NCI-H82 (cell line): ENCODE measurements around the gene ROBO1.

Experiments used
- DNase-seq: peaks from one replicate; lab custom pipeline; 2025; lab: John Stamatoyannopoulos, UW

Gene ROBO1

DNA sequence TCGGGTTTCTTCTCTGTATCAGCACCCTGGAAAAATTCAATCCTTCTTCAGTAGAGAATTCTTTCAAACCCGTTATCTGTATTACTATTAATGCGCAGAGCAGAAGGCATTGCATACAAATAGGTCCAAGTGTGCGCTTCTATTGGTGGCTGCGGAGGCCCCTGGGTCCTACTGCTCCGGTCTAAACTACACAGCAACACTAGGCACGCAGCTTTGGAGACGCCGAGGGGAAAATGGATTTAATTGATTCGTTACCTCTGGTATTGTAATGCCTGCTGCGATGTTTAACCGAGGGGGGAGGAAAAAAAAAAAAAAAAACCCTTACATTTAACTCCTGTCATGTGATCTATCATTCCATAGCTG is at the start of gene ROBO1:
Gene ROBO1, minus strand, starts transcription at position 94 of the 363 bp plus-strand sequence.
- no peak for DNase-seq

DNA sequence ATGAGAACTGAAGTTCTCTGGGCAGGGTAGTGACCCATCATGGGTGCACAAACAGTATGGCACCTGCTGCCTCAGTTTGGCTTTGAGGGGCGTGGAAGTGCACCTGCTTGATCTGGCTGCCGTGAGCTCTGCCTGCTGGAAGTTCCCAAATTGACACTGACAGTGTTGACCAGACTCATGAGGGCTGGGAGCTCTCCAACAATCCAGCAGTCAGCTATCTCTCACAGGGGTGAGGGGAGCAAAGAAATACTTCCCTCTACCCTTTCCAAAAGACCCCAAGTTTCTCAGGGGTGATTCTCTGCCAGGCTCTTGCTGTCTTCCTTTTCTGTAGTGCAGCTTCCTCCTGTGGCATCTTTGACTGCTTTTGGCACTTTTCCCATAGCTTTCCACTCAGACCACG is 49.4 kb upstream of the ROBO1 start:
- no peak for DNase-seq

DNA sequence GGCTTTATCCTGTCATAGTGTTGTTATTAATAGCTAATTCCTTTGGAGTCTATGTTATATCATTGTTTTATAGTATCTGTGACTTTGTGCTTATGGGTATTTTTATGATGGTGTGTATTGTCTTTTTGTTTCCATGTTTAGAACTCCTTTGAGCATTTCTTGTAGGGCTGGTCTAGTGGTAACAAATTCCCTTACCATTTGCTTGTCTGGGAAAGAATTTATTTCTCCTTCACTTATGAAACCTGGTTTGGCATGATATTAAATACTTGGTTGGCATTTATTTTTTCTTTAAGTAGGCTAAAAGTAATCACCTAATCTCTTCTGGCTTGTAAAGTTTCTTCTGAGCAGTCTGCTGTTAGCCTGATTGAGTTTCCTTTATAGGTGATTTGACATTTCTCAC is 47.7 kb upstream of the ROBO1 start:
- DNase-seq, result no peak

DNA sequence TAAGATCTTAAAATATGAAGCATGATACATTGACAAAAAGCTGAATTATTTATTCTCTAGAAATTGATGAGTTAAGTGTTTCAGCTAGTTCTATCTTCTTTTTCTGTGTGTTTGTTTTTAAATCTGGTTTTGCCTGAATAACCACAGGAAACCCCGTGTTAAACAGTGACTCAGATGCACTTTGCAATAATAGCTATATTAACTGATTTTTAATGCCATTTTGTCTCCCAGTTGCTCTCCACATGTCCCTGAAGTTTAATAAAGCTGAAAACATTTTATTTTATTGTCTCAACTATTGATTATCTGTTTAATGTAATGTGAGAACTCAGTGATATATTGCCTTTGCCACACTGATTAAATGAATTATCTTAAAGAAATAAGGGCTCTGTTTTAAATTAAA is 42.8 kb upstream of the ROBO1 start:
- no peak for DNase-seq

DNA sequence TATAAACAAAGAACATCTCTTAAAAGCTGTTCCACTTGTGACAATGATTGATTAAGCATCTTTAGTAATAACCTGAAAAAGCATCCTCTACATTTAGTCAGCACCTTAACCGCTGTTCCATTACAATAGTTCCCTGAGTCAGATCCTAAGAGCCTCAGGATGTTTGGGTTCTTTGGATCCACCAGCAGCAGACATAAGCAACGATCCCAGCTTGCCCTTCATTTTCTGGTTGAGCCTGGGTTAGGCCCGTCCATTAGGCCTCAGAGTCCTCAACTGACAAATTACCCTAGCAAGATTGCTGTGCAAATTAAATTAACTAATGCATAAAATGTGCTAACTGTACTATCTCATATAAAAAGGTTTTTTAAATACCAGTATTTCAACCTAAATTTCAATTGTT is 42.3 kb upstream of the ROBO1 start:
- no peak for DNase-seq

DNA sequence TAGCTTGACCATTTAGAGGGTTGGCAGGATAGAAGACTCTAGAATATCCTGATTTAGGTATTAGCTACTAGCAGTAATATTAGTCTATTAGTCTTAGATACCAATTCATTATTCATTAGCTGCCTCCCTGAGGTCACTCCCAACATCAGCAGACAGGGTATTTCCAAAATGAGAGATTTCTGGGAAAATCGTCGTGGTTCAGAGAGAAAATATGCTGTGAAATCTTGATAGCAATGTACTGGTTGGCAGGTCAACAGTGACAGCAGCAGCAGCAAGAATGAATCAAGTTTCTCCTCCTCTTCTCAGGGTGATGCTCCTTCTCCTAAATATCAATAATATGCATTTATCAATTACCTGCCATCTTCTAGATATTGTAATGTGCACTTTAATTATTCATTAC is 41.3 kb upstream of the ROBO1 start:
- DNase-seq, result no peak

DNA sequence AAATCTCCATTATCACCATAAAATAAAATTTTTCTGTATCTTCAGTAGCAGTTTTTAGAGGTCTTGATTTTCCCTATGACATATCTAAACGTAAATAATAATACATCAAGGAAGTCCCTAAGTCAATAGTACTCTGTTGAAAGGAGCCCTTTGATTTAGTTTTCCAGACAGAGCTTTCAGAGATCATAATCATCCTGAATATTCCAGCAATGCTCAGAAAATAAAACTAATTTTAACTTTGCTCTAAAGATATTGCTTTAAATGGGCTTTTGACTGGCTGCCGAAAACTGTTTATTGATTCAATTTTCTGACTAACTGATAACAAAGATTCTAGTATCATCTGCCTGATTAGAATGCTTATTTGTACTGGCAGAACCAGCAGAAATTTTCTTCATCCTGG is 40.7 kb upstream of the ROBO1 start:
- no peak for DNase-seq

DNA sequence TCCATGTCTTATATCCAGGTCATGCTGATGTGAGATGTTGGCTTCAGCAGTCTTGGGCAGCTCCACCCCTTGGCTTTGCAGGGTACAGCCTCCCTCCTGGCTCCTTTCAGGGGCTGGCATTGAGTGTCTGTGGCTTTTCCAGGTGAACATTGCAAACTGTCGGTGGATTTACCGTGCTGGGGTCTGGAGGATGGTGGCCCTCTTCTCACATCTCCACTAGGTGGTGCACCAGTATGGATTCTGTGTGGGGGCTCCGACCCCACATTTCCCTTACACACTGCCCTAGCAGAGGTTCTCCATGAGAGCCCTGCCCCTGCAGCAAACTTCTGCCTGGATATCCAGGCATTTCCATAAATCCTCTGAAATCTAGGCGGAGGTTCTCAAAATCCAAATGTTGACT is 22.4 kb upstream of the ROBO1 start:
- peak; percentile 1 for DNase-seq

DNA sequence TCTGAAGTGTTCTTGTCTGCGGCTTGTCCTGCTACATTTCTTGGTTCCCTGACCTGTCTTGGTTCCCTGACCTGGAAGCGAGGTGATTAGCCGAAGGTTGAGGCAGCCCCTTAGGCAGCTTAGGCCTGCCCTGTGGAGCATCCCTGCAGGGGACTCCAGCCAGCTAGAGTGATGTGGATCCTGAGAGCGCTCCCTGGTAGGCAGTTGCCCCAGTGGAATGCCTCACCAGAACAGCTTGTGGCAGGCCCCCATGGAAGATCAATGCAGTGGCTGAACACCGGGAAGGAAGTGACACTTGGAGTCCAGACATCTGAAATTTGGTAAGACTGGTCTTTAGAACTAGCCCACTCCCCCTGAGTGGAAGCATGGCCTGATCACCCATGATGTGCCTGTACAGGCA is 5.5 kb upstream of the ROBO1 start:
- no peak for DNase-seq

DNA sequence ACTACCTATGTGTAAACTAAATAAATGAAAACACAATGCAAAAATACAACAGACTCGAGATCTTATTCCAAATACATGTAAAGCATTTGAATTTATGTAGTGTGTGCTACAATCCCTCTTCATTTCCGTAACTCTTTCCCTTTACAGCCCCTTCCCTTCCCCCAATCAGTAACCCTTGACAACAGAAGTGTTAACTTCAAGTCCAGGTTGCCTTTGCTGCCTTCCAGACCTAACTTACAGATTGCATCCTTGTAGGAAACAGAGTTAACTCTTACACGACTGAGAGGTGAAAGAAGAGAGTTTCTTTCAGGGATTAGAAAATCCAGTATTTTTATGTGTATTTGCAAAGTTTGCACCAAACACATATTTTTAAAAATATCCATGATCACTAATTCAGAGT is 1.4 kb upstream of the ROBO1 start:
- DNase-seq, result peak; percentile 0

DNA sequence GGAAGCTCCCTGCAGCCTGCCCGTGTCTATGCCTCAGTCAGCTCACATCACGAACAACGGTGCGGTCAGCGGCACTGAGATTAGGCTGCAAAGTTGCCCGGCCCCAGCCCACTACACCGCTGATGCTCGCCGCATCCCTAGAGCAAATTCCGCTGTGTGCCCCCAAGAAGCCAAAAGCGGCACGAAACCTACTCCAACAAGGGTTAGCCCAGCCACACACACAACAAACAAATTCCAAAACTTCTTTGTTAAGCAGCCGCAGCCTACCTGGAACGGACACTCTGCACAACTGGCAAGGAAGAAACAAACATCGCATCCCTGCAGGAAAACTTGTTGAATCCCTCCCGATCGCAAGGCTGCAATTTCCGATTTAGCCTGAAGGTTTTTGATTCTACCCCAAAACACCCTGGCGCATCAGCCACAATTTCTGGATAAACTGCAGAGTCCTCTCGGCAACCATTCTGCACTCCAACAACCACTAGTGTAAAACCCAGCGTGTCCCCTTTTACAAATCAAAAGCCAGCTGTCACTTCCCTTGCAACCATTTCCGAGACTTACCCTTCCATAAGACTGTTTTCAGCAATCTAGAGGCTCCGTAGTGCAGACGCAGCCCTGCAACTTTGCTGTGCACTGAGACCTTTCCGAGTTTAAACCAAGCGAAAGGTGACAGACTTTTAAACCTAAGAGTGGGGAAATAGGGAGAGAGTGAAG is 449 bp downstream of the ROBO1 start:
- no peak for DNase-seq

DNA sequence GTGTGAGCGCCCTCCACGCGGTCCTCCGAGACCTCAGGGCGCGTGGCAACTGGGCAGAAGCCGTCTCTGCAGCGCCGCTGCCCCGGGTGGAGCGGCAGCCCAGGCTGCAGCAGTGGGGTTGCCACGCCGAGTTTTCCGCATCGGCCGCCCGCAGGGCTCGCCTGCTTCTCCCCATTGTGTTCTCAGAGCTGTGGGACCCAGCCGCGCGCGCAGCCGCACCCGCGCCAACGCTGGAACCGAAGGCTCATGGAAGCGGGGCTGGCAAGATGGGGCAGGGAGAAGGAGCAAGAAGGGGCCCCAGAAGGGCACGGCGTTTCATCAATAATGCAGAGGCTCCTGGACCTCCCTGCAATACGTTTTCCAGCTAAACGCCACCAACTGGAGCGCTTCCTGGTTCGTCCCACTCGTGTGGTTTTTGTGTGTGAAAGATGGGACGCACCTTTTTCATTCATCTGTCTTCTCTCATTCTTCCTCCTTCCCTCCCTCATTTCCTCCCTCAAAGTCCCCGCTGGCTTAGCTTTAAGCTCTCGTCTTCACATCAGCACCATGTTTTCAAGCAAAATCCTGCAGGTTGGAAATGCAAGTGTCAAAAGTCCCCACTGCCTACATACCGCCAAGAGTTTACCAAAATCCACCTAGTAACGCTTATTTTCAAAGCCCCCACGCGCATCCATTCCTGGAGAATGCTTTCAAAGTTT is 1.2 kb downstream of the ROBO1 start:
- no peak for DNase-seq

DNA sequence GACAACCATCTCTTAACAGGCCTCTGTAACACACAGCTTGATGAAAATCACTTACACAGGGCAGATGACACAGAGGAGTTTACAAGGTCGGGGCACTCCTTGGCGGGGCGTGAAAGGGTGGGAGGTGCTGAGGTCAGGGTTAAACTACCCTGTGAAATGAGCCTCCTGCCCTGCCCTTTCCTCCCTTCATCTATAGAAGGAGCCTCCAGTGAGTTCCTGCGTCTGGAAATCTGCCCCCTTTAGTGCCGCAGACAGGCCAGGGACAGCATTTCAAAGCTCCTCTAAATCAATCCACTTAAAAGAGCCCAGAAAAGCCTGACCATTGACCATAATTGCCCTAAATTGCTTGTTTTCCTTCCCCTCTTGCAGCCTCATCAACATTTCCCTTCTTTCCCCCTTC is 1.9 kb downstream of the ROBO1 start:
- no peak for DNase-seq

DNA sequence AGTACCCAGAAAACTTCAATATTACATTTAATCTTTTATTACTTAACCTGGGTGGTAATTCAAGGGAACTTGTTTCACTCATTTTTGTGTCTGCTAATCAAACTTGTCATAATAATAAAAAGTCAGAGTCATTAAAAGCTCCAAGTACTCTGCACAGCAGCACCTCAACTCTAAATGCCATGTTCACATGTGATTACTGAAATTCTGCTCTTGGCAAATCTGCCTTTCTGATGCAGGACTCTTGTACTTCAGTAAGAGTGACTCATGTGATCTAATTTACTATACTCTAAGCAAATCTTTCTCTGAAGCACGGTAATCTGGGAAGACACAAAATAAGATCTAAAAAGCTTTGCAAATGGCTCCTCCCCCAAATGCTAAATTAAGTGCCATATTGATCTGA is 6.4 kb downstream of the ROBO1 start:
- peak; percentile 36 for DNase-seq

DNA sequence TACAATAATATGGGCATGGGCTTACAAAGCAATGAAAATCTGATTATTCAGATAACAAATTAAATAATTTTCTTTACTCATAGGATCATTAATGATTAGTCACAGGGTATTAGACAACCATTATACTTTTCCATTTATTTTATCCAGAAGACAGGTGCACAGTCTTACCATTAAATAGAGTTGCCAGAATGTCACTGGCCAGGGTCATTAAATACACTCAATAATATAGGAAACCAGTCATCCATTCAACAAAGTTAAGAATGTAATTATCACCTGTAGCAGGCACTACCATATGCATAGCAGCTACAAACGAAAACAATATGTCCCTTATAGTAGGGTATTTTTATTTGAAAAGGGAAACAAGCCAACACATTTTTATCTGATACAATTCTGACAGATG is 16.1 kb downstream of the ROBO1 start:
- DNase-seq, result no peak

DNA sequence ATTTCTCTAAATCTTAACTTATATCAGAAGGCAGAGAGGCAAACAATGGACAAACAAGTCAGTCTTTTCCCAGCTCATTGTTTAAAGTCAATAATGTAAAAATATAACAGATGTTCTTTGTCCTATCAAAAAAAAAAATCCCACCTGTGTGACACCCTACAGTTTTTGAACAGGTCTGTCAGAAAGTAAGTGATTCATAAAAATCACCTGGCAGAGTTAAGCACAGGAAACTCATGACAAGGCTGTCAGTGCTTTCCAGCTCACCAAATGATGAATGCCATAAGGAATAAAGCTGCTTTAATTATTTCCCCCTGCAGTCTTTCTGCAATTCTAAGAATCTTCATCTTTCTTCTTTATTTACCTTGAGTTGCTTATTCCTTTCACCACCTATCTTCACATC is 30.3 kb downstream of the ROBO1 start:
- no peak for DNase-seq

DNA sequence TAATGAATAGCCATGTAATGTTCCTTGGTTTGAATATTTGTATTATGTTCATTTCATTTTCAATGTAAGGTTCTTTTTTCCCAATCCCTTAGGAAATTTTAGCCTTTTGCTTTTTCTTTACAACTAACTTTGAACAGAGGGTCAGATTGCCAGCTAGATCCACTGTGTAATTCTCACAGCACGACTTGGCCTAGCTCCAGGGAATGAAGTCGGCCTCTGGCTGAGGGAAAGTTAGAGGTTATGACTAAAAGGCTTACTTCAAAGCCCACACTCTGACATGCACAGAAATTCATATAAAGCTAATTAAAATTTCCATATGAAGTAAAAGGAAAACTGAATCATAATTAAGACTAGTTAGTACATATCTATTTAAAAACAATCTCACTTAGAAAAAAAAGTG is 38.7 kb downstream of the ROBO1 start:
- peak; percentile 0 for DNase-seq

DNA sequence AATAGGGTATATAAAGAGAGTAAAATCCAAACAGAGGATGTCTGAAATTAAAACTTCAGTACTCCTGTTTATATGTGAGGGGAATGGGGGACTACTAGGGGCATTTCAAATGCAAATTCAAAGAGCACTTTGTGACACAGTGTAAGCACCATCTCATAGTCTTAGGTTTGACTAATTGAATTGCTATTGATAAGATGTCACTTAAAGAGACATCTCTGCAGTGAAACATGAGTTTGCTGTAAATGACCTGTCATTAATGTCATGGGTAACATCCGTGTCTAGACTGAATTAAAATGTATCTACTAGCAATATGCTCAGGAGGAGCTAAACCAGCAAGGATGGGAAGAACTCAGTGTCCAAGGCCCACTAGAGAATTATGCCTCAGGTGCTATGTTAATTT is 41.0 kb downstream of the ROBO1 start:
- no peak for DNase-seq

DNA sequence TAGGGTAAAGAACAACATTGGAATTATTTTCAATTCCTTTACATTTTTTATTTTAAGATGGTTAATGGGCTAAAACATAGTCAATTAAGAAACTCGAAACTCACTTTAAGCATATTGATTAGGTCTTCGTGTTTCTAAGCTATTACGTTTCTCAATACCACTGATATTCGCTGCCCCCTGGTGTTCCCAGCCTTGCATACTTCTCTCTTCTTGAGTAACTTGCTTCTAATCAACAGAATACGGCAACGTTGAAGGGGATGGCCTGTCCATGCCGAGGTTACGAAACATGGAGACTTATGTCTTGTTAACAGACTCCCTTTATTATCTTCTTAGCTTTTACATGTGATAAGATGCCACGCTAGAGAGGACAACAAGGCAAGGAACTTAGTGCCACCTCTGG is 43.6 kb downstream of the ROBO1 start:
- DNase-seq, result peak; percentile 18

DNA sequence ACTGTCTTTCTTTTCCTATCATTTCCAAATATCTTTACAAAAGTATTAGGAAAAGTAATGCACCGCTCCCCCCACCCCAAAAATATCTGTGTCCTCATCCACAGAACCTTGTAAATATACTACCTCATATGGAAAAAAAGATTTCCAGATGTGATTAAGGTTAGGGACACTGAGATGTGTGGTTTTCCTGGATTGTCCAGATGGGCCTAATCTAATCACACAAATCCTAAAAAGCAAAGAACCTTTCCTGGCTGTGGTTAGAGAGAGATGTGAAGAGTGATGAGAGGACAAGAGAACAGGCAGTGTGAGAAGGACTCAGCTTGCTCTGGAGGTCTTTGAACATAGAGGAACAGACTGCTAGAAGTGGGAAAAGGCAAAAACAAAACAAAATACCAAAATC is 77.7 kb downstream of the ROBO1 start:
- DNase-seq, result peak; percentile 45

DNA sequence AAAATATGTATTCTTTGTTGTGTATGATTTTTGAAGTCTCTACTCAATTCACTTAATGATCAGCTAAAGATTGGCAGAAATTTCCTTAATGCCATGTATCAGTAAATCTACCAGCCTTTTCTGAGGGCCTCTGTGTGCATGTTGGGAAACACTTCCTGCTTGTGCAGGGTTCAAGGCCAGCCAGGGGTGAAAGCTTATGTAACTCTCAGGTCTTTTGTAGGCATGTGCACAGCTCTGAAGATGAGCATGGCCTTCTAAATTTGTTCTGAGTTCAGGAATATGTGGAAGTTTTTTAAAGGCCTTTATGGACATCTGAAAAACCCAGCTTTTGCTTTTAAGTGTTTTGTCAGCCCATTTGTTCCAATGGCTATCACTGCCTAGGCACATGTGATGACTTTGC is 82.7 kb downstream of the ROBO1 start:
- no peak for DNase-seq

DNA sequence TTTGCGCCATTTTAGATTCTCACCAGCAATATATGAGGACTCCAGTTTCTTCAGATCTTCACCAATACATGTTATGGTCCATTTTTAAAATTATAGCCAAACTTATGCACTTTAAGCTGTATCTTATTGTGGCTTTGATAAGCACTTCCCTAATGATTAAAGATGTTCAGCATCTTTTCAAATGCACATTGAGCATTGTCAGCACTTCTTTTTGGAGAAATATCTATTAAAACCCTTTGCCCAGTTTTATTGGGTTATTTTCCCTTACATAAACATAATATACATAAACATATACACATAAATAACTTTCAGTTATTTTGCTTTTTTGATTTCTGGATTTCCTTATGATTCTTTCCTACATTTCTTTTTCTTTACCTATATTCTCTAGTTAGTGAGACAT is 83.8 kb downstream of the ROBO1 start:
- no peak for DNase-seq

DNA sequence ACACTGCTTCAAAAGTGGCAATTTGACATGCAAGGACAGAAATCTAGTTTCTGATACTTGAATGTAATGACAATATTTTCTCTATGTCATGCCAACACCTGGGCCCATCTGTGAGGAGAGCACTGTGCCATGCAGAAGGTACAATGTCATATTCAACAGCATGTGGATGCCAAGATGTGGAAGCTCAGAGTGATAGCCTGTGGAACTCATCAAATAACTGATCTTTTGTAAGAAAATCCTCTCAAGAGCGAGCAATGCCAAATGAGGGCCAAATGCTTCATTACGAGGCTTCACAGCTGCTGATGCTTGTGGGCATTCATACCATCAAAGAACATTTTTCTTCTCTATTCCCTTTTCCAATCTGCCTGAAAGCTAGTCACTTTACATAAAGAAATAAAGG is 95.1 kb downstream of the ROBO1 start:
- DNase-seq, result no peak

DNA sequence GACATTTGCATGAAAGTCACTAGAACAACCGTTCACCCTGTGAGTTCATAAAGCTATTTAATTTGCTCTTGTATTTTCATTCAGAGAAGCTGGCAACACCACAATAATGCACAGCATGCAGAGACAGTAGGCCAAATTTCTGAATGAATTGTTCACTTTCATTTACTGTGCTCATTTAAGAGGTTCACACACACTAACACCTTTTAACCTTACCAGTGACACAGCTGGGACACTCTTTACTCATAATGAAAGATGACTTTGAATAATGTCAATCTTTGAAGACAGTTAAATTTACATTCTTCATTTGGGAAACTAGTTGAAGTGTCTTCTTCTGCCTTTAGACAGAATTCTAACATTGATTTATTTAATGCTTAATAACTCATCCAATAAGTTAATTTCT is 95.7 kb downstream of the ROBO1 start:
- DNase-seq, result no peak
